ENCODE data around the gene OR10D3. TPM values are rescaled to one million over a fixed set of nuclear protein-coding genes. Genes with fewer than 3 reads are reported as not detected.

OR10D3 gene
- total and polyA plus RNA-seq, 2 of the 13 experiments (the other 11 are each of a cell fraction or from before 2014, with no cell fraction given) = not detected

DNA sequence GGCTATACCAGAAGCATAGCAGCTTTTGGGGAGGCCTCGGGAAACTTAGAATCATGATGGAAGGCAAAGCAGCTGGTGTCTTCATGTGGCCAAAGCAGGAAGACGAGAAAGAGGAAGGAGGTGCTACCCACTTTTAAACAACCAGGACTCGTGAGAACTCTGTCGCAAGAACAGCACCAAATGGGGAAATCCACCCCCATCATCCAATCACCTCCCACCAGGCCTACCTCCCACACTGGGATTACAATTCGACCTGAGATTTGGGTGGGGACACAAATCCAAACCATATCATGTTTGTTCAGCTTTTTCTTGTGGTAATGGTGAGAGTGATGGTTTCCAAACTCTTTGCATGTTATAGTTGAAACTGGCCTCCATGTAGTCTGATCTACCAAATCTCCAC lies 32.5 kb upstream of the OR10D3 start:
- BruUV-seq (replicated peaks) = no TSS peak
- 12% methylated on average over 5 of the region's 5 CpGs for WGBS (ENCODE audit: low lambda C conversion rate)
- ATAC-seq (no peak), FAIRE-seq (no peak), DNase-seq (ENCODE audit: low spot score) (no peak)
- Histone ChIP-seq H3K27ac (ENCODE audit: extremely low read length, insufficient read depth, low read length) (no peak overlapping the region), H3K79me2 (ENCODE audit: insufficient read depth, low read length) (no peaks in the 10 kb centered on the region), H3K27me3 (ENCODE audit: control insufficient read depth in 1 of 2, insufficient read depth in 2 of 2, low read length in 2 of 2) (no peaks in the 10 kb centered on the region), H3K4me2 (ENCODE audit: low read depth, low read length) (no peak overlapping the region), H4K20me1 (ENCODE audit: insufficient read depth, low read length) (no peaks in the 10 kb centered on the region), H3K36me3 (replicated peaks in 1 of 2; ENCODE audit: control insufficient read depth in 1 of 2, insufficient read depth in 2 of 2, low read length in 2 of 2) (no peaks in the 10 kb centered on the region), H3K4me1 (ENCODE audit: insufficient read depth, low read length) (no peaks in the 10 kb centered on the region), H3K4me3 (replicated peaks in 1 of 3; ENCODE audit: insufficient read depth in 1 of 3, low read depth in 2 of 3, low read length in 3 of 3) (no peak overlapping the region), H3K9me3 (ENCODE audit: low read length) (no peaks in the 10 kb centered on the region), H2AFZ (ENCODE audit: low read length) (no peak overlapping the region), H3K9ac (ENCODE audit: insufficient read depth, low read depth, low read length) (no peak overlapping the region)
- in situ Hi-C loops (cut with HindIII; ENCODE audit: extremely low pct_ligation_motif_present, low pct_unique_long_range_greater_than_20kb) (no loop called here), intact Hi-C loops (cut with micrococcal nuclease; ENCODE audit: unreplicated experiment) (no loop called here)
- ChIA-PET CTCF (ENCODE audit: low intra/inter-chr PET ratio, low total read pairs) (no interaction called here), POLR2A (no interaction called here)
- TF ChIP-seq ZNF7 (CRISPR knock-in tag; IDR thresholded peaks at IDR 0.05) = no peak
- no peak for TF ChIP-seq RAD51 (IDR thresholded peaks at IDR 0.05; ENCODE audit: borderline replicate concordance)
- TF ChIP-seq PRDM15 (CRISPR knock-in tag; IDR thresholded peaks at IDR 0.05) = no peak
- TF ChIP-seq KDM6A (CRISPR knock-in tag; IDR thresholded peaks at IDR 0.05; ENCODE audit: low read depth) = no peak
- no peak for TF ChIP-seq ZNF512 (CRISPR knock-in tag; IDR thresholded peaks at IDR 0.05)
- TF ChIP-seq U2AF1 (optimal IDR thresholded peaks at IDR 0.05; ENCODE audit: low read depth, low read length) = no peak
- TF ChIP-seq CEBPG (CRISPR knock-in tag; IDR thresholded peaks at IDR 0.05) = no peak
- TF ChIP-seq LRRFIP1 (CRISPR knock-in tag; conservative IDR thresholded peaks at IDR 0.05) = no peak
- no peak for TF ChIP-seq SMC3 (IDR thresholded peaks at IDR 0.05; ENCODE audit: low read length)
- TF ChIP-seq ZNF607 (CRISPR knock-in tag; IDR thresholded peaks at IDR 0.05; ENCODE audit: borderline replicate concordance) = no peak
- TF ChIP-seq, protein P1, sequence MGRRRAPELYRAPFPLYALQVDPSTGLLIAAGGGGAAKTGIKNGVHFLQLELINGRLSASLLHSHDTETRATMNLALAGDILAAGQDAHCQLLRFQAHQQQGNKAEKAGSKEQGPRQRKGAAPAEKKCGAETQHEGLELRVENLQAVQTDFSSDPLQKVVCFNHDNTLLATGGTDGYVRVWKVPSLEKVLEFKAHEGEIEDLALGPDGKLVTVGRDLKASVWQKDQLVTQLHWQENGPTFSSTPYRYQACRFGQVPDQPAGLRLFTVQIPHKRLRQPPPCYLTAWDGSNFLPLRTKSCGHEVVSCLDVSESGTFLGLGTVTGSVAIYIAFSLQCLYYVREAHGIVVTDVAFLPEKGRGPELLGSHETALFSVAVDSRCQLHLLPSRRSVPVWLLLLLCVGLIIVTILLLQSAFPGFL (CRISPR knock-in tag; IDR thresholded peaks at IDR 0.05) = no peak
- no peak for TF ChIP-seq GATAD2A (CRISPR knock-in tag; IDR thresholded peaks at IDR 0.05)
- TF ChIP-seq DPF2 (CRISPR knock-in tag; IDR thresholded peaks at IDR 0.05; ENCODE audit: borderline replicate concordance, low read depth) = no peak
- TF ChIP-seq HNF4A (CRISPR knock-in tag; IDR thresholded peaks at IDR 0.05) = no peak
- TF ChIP-seq ZNF513 (CRISPR knock-in tag; conservative IDR thresholded peaks at IDR 0.05) = no peak
- no peak for TF ChIP-seq ZNF550 (CRISPR knock-in tag; IDR thresholded peaks at IDR 0.05; ENCODE audit: borderline replicate concordance)

Measured in HepG2 (cell line).